ENCODE measurements around the gene ENPP6. TPM values are rescaled to one million over a fixed set of nuclear protein-coding genes. Genes with fewer than 3 reads are reported as not detected.

Gene ENPP6
- total and polyA plus RNA-seq, 2 donors (not counting 1 experiment from before 2014, with no cell fraction given): 0.01 TPM; not detected in 1

DNA sequence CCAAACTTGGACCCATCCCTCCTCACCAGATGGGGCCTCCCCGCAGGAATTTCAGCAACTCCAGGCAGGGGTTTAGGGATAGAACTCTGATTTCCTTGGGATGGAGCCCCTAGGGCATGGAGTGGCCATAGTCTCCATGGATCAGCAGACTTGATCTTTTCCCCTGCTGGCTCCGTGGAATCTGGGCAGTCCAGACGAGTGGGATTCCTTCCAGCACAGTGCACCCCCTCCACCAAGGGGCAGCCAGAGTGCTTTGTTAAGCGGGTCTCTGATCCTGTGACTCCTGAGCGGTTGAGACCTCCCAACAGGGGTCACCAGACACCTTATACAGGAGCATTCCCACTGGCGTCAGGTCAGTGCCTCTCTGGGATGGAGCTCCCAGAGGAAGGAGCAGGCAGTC lies 40.4 kb downstream of the ENPP6 start:
- peaks cover 6% of the 10 kb centered on the region for H3K9me3 Mint-ChIP-seq (ENCODE audit: insufficient read depth)
- no peaks in the 10 kb centered on the region for H4K20me1 ChIP-seq (ENCODE audit: control insufficient read depth, insufficient read depth, low read length, poor library complexity, severe bottlenecking)
- H3K9me3 ChIP-seq (ENCODE audit: control extremely low read depth in 1 of 3, control insufficient read depth in 2 of 3, insufficient read depth in 1 of 3, low read length in 2 of 3): peaks cover 0 to 1% (median 0%) of the 10 kb centered on the region in 3 donors
- H3K4me3 Mint-ChIP-seq: no peak overlapping the region
- no peaks in the 10 kb centered on the region for H3K4me1 Mint-ChIP-seq
- ATAC-seq (ENCODE audit: low read depth) (no peak), DNase-seq (no peak)
- H3K36me3 ChIP-seq (replicated peaks in 1 of 2; ENCODE audit: control extremely low read depth in 1 of 2, control insufficient read depth in 1 of 2, extremely low read depth in 1 of 2, insufficient read depth in 2 of 2, low read length in 1 of 2): no peaks in the 10 kb centered on the region
- H3K27ac Mint-ChIP-seq: no peak overlapping the region
- no peak overlapping the region for H3K9ac ChIP-seq (ENCODE audit: low read length)
- H3K4me1 ChIP-seq (ENCODE audit: control insufficient read depth in 2 of 2, insufficient read depth in 2 of 2, low read length in 2 of 2): no peaks in the 10 kb centered on the region
- H3K79me2 ChIP-seq (ENCODE audit: control insufficient read depth, insufficient read depth, low read length): no peaks in the 10 kb centered on the region
- no peak overlapping the region for H2AFZ ChIP-seq (ENCODE audit: insufficient read depth, low read depth, low read length, poor library complexity, severe bottlenecking)
- no peak overlapping the region for H3K4me2 ChIP-seq (replicated peaks; ENCODE audit: low read depth, low read length, poor library complexity, severe bottlenecking)
- peaks cover 0 to 10% (median 0%) of the 10 kb centered on the region in 4 experiments for H3K27me3 ChIP-seq (replicated peaks in 1 of 4; ENCODE audit: control extremely low read depth in 1 of 4, control insufficient read depth in 3 of 4, insufficient read depth in 4 of 4, low read length in 3 of 4)
- intact Hi-C loops (cut with micrococcal nuclease): no loop called here
- no peak overlapping the region for H3K4me3 ChIP-seq (ENCODE audit: control extremely low read depth in 1 of 5, extremely low read depth in 1 of 5, insufficient read depth in 1 of 5, low read depth in 2 of 5, low read length in 4 of 5)
- CTCF ChIA-PET: no interaction called here
- TF ChIP-seq EZH2 (IDR thresholded peaks at IDR 0.05; ENCODE audit: borderline replicate concordance, insufficient read depth, low read depth, low read length, poor library complexity, severe bottlenecking): no peak
- TF ChIP-seq, protein P1, sequence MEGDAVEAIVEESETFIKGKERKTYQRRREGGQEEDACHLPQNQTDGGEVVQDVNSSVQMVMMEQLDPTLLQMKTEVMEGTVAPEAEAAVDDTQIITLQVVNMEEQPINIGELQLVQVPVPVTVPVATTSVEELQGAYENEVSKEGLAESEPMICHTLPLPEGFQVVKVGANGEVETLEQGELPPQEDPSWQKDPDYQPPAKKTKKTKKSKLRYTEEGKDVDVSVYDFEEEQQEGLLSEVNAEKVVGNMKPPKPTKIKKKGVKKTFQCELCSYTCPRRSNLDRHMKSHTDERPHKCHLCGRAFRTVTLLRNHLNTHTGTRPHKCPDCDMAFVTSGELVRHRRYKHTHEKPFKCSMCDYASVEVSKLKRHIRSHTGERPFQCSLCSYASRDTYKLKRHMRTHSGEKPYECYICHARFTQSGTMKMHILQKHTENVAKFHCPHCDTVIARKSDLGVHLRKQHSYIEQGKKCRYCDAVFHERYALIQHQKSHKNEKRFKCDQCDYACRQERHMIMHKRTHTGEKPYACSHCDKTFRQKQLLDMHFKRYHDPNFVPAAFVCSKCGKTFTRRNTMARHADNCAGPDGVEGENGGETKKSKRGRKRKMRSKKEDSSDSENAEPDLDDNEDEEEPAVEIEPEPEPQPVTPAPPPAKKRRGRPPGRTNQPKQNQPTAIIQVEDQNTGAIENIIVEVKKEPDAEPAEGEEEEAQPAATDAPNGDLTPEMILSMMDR (IDR thresholded peaks at IDR 0.05): no peak
- H3K27me3 Mint-ChIP-seq: peaks cover 47% of the 10 kb centered on the region
- H3K27ac ChIP-seq (ENCODE audit: low read length in 2 of 2): no peak overlapping the region
- 84% methylated on average over 3 of the region's 6 CpGs for WGBS (ENCODE audit: insufficient coverage)
- POLR2A ChIA-PET: no interaction called here

DNA sequence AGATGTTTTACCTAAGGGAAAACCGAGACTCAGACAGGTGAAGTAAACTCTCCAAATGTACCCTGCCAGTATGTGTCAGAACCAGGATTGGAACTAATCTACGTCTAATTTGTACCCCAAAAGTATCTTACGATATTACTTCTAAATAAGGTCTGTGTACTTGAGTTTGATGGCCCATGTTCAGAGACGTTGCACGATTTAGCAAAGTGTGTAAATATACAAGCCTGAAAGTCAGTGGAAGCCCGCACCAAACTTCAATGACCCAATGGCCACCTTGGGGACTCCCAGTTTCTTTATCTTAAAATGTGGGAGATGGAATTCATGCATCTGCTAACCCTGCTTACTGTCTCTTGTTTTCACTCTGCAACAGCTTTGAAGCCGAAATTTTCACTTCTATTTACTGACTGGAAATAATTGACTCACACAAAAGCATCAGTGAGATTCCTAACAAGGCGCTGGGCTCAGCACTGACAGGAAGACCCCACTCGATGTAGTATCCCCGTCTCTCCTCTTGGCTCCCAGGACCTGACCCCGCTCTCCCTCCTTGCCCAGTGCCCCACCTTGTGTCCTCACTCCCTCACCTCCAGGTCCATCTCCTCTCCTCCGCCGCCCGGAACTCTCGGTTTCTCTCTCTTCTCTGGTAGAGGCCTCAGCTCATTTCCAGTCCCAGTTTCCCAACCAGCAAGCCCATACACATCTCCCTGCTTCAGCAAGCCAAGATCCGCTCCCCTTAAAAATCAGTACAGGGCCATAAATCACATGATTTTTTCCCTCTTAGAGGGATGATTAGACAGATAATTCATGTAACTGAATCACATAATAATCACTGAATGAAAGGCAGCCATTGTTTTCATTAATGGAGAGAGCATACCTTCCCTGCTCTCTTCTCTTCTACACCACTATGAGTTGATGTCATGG lies 42.8 kb downstream of the ENPP6 start:
- intact Hi-C loops (cut with micrococcal nuclease): no loop called here
- peaks cover 4% of the 10 kb centered on the region for H3K9me3 Mint-ChIP-seq (ENCODE audit: insufficient read depth)
- no peak overlapping the region for H3K4me3 Mint-ChIP-seq
- Histone ChIP-seq H3K4me2 (replicated peaks; ENCODE audit: low read depth, low read length, poor library complexity, severe bottlenecking) (no peak overlapping the region), H3K4me3 (ENCODE audit: control extremely low read depth in 1 of 5, extremely low read depth in 1 of 5, insufficient read depth in 1 of 5, low read depth in 2 of 5, low read length in 4 of 5) (no peak overlapping the region), H3K36me3 (replicated peaks in 1 of 2; ENCODE audit: control extremely low read depth in 1 of 2, control insufficient read depth in 1 of 2, extremely low read depth in 1 of 2, insufficient read depth in 2 of 2, low read length in 1 of 2) (no peaks in the 10 kb centered on the region), H3K4me1 (ENCODE audit: control insufficient read depth in 2 of 2, insufficient read depth in 2 of 2, low read length in 2 of 2) (no peaks in the 10 kb centered on the region), H2AFZ (ENCODE audit: insufficient read depth, low read depth, low read length, poor library complexity, severe bottlenecking) (no peak overlapping the region), H4K20me1 (ENCODE audit: control insufficient read depth, insufficient read depth, low read length, poor library complexity, severe bottlenecking) (no peaks in the 10 kb centered on the region), H3K9me3 (ENCODE audit: control extremely low read depth in 1 of 3, control insufficient read depth in 2 of 3, insufficient read depth in 1 of 3, low read length in 2 of 3) (no peaks in the 10 kb centered on the region), H3K79me2 (ENCODE audit: control insufficient read depth, insufficient read depth, low read length) (no peaks in the 10 kb centered on the region), H3K9ac (ENCODE audit: low read length) (no peak overlapping the region), H3K27me3 (replicated peaks in 1 of 4; ENCODE audit: control extremely low read depth in 1 of 4, control insufficient read depth in 3 of 4, insufficient read depth in 4 of 4, low read length in 3 of 4) (peaks cover 0 to 12% (median 0%) of the 10 kb centered on the region in 4 experiments), H3K27ac (ENCODE audit: low read length in 2 of 2) (no peak overlapping the region)
- ChIA-PET CTCF (no interaction called here), POLR2A (no interaction called here)
- no peaks in the 10 kb centered on the region for H3K4me1 Mint-ChIP-seq
- 93% methylated on average over 12 of the region's 16 CpGs for WGBS (ENCODE audit: insufficient coverage)
- no peak for TF ChIP-seq EZH2 (IDR thresholded peaks at IDR 0.05; ENCODE audit: borderline replicate concordance, insufficient read depth, low read depth, low read length, poor library complexity, severe bottlenecking)
- TF ChIP-seq, protein P1 (IDR thresholded peaks at IDR 0.05): no peak
- peaks cover 62% of the 10 kb centered on the region for H3K27me3 Mint-ChIP-seq
- ATAC-seq (ENCODE audit: low read depth): no peak
- no peak overlapping the region for H3K27ac Mint-ChIP-seq
- no peak for DNase-seq
